B cell (primary cell): ENCODE results near the gene NFIB.

Source experiments
- CTCF ChIP-seq: fragments of 200-600 bp; IDR thresholded peaks from one replicate; pipeline ENCODE4 v1.8.0; 2022; ENCODE audit warnings: antibody characterized with exemption, mild to moderate bottlenecking
- EZH2 ChIP-seq: IDR thresholded peaks from 2 replicates; pipeline ENCODE4 v1.6.1; 2012; ENCODE audit warnings: borderline replicate concordance, low read depth, mild to moderate bottlenecking, moderate library complexity, low read length; ENCODE audit not compliant: insufficient read depth, poor library complexity, severe bottlenecking

- TF ChIP-seq CTCF = no peak
- TF ChIP-seq EZH2 = no peak
Measured at GRCh38 chr9:14301006-14301405, 12.9 kb downstream of the NFIB start.
